OCI-LY7 (cell line): ENCODE measurements around the gene MIOX.

Experiments used
- EZH2phosphoT487 ChIP-seq: fragments of 200-600 bp; sonication (generic); IDR thresholded peaks from 2 replicates; pipeline ENCODE4 v1.6.1; 2018; ENCODE audit warnings: low read depth, borderline replicate concordance, mild to moderate bottlenecking, mixed run types, antibody characterized with exemption, low read length, moderate library complexity, mixed read lengths
- TF ChIP-seq, protein P1 (sequence below): fragments of 200-600 bp; sonication (generic); conservative IDR thresholded peaks from 2 replicates; pipeline ENCODE4 v1.5.1; 2014; ENCODE audit warnings: mild to moderate bottlenecking, antibody characterized with exemption, low read length, moderate library complexity, mixed read lengths

DNA sequence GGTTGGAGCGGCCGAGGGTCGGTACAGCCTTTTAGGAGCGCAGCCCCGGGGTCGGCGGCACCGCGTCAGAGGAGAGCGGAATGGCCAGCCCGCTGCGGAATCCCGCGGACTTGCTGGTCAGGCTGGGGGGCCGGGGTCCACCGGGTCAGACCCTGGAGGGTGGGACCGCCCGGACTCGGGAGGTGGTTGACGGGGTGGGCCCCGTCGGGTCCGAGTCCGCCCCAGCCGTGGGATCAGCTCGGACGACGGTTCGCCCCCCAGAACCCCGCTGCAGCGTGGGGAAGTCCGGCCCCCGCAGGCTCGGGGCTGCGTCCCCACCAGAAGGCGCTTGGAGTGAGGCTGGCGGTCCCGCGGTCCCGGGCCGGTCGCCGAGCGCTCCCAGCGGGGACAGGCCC is 5.6 kb upstream of the MIOX start:
- TF ChIP-seq, protein P1, sequence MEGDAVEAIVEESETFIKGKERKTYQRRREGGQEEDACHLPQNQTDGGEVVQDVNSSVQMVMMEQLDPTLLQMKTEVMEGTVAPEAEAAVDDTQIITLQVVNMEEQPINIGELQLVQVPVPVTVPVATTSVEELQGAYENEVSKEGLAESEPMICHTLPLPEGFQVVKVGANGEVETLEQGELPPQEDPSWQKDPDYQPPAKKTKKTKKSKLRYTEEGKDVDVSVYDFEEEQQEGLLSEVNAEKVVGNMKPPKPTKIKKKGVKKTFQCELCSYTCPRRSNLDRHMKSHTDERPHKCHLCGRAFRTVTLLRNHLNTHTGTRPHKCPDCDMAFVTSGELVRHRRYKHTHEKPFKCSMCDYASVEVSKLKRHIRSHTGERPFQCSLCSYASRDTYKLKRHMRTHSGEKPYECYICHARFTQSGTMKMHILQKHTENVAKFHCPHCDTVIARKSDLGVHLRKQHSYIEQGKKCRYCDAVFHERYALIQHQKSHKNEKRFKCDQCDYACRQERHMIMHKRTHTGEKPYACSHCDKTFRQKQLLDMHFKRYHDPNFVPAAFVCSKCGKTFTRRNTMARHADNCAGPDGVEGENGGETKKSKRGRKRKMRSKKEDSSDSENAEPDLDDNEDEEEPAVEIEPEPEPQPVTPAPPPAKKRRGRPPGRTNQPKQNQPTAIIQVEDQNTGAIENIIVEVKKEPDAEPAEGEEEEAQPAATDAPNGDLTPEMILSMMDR = no peak
- TF ChIP-seq EZH2phosphoT487 = no peak
